Measurements from ENCODE around the gene AGTPBP1.

Gene AGTPBP1

GRCh38 chr9:85516976-85517637 lies 224.6 kb downstream of the AGTPBP1 start:
- no peak for TF ChIP-seq NFIC (IDR thresholded peaks at IDR 0.05)
- TF ChIP-seq REST (IDR thresholded peaks at IDR 0.05; ENCODE audit: low read depth), result no peak
- no peak for TF ChIP-seq CEBPB (IDR thresholded peaks at IDR 0.05)
- no peak for TF ChIP-seq ZBTB7A (IDR thresholded peaks at IDR 0.05; ENCODE audit: low read depth)
- TF ChIP-seq EGR1 (IDR thresholded peaks at IDR 0.05), result no peak
- no peak for TF ChIP-seq MAX (IDR thresholded peaks at IDR 0.05)
- TF ChIP-seq TAF1 (IDR thresholded peaks at IDR 0.05; ENCODE audit: low read depth), result no peak
- no peak for TF ChIP-seq TEAD4 (IDR thresholded peaks at IDR 0.05)
- no peak for TF ChIP-seq USF1 (IDR thresholded peaks at IDR 0.05)
- TF ChIP-seq FOXM1 (IDR thresholded peaks at IDR 0.05; ENCODE audit: borderline replicate concordance, low read depth), result no peak
- TF ChIP-seq RAD21 (IDR thresholded peaks at IDR 0.05; ENCODE audit: low read depth), result no peak
- no peak for TF ChIP-seq TCF12 (IDR thresholded peaks at IDR 0.05; ENCODE audit: low read depth)
- TF ChIP-seq CREB1 (IDR thresholded peaks at IDR 0.05; ENCODE audit: low read depth), result no peak
- TF ChIP-seq EP300 (IDR thresholded peaks at IDR 0.05; ENCODE audit: borderline replicate concordance), result no peak
- TF ChIP-seq YY1 (IDR thresholded peaks at IDR 0.05; ENCODE audit: low read depth), result no peak

GRCh38 chr9:85516455-85516854 lies 225.3 kb downstream of the AGTPBP1 start:
- TF ChIP-seq EGR1 (IDR thresholded peaks at IDR 0.05) (no peak), TAF1 (IDR thresholded peaks at IDR 0.05; ENCODE audit: low read depth) (no peak), CREB1 (IDR thresholded peaks at IDR 0.05; ENCODE audit: low read depth) (no peak), FOXM1 (IDR thresholded peaks at IDR 0.05; ENCODE audit: borderline replicate concordance, low read depth) (no peak), MAX (IDR thresholded peaks at IDR 0.05) (no peak), USF1 (IDR thresholded peaks at IDR 0.05) (no peak), CEBPB (IDR thresholded peaks at IDR 0.05) (no peak), TCF12 (IDR thresholded peaks at IDR 0.05; ENCODE audit: low read depth) (no peak), TEAD4 (IDR thresholded peaks at IDR 0.05) (no peak), NFIC (IDR thresholded peaks at IDR 0.05) (no peak)

- no peak for TF ChIP-seq FOXM1 (IDR thresholded peaks at IDR 0.05; ENCODE audit: borderline replicate concordance, low read depth)
- no peak for TF ChIP-seq CEBPB (IDR thresholded peaks at IDR 0.05)
- TF ChIP-seq CREB1 (IDR thresholded peaks at IDR 0.05; ENCODE audit: low read depth), result no peak
Observed at GRCh38 chr9:85515021-85515420, 226.7 kb downstream of the AGTPBP1 start.

- TF ChIP-seq NFIC (IDR thresholded peaks at IDR 0.05), result no peak
- TF ChIP-seq EP300 (IDR thresholded peaks at IDR 0.05; ENCODE audit: borderline replicate concordance), result no peak
- TF ChIP-seq TAF1 (IDR thresholded peaks at IDR 0.05; ENCODE audit: low read depth), result no peak
- TF ChIP-seq ZBTB7A (IDR thresholded peaks at IDR 0.05; ENCODE audit: low read depth), result no peak
- no peak for TF ChIP-seq YY1 (IDR thresholded peaks at IDR 0.05; ENCODE audit: low read depth)
- TF ChIP-seq CREB1 (IDR thresholded peaks at IDR 0.05; ENCODE audit: low read depth), result no peak
- no peak for TF ChIP-seq MAX (IDR thresholded peaks at IDR 0.05)
- TF ChIP-seq REST (IDR thresholded peaks at IDR 0.05; ENCODE audit: low read depth), result no peak
- no peak for TF ChIP-seq USF1 (IDR thresholded peaks at IDR 0.05)
- TF ChIP-seq CEBPB (IDR thresholded peaks at IDR 0.05), result no peak
- no peak for TF ChIP-seq TCF12 (IDR thresholded peaks at IDR 0.05; ENCODE audit: low read depth)
Observed at GRCh38 chr9:85514256-85514655, 227.5 kb downstream of the AGTPBP1 start.

- TF ChIP-seq RAD21 (IDR thresholded peaks at IDR 0.05; ENCODE audit: low read depth), result no peak
- no peak for TF ChIP-seq EGR1 (IDR thresholded peaks at IDR 0.05)
- TF ChIP-seq REST (IDR thresholded peaks at IDR 0.05; ENCODE audit: low read depth), result no peak
- TF ChIP-seq YY1 (IDR thresholded peaks at IDR 0.05; ENCODE audit: low read depth), result no peak
- TF ChIP-seq CEBPB (IDR thresholded peaks at IDR 0.05), result no peak
- no peak for TF ChIP-seq USF1 (IDR thresholded peaks at IDR 0.05)
- no peak for TF ChIP-seq MAX (IDR thresholded peaks at IDR 0.05)
- no peak for TF ChIP-seq TCF12 (IDR thresholded peaks at IDR 0.05; ENCODE audit: low read depth)
- no peak for TF ChIP-seq EP300 (IDR thresholded peaks at IDR 0.05; ENCODE audit: borderline replicate concordance)
- no peak for TF ChIP-seq CREB1 (IDR thresholded peaks at IDR 0.05; ENCODE audit: low read depth)
- no peak for TF ChIP-seq ZBTB7A (IDR thresholded peaks at IDR 0.05; ENCODE audit: low read depth)
- no peak for TF ChIP-seq FOXM1 (IDR thresholded peaks at IDR 0.05; ENCODE audit: borderline replicate concordance, low read depth)
- no peak for TF ChIP-seq TEAD4 (IDR thresholded peaks at IDR 0.05)
- no peak for TF ChIP-seq NFIC (IDR thresholded peaks at IDR 0.05)
- no peak for TF ChIP-seq TAF1 (IDR thresholded peaks at IDR 0.05; ENCODE audit: low read depth)
Observed at GRCh38 chr9:85511746-85512145, 230.0 kb downstream of the AGTPBP1 start.

Measured in Ishikawa (cell line).